ENCODE results near the gene ITPKB.

GRCh38 chr1:226658546-226659125, 80.4 kb downstream of the ITPKB start:
- TF ChIP-seq CTCF (IDR thresholded peaks at IDR 0.05) = no peak
- TF ChIP-seq POLR2A (IDR thresholded peaks at IDR 0.05) = no peak
